Cardiac muscle cell (in vitro differentiated cells and primary cell): ENCODE data around the gene LPP. TPM values are rescaled to one million over a fixed set of nuclear protein-coding genes. Genes with fewer than 3 reads are reported as not detected.

Source experiments
- DNase-seq, 2 donors: peaks; one replicate each; pipeline versions ENCODE4 v3.0.0 to v3.0.0-alpha.2; 2010 to 2017; ENCODE audit warnings: low read depth in 1 of 2, low spot score in 1 of 2
- H3K27ac ChIP-seq: fragments of 200-600 bp; sonication (generic); 2 replicates; pipeline ENCODE4 v1.5.1; 2016
- H3K27me3 ChIP-seq: fragments of 200-600 bp; sonication (generic); 2 replicates; pipeline ENCODE4 v1.6.0; 2016; ENCODE audit warnings: control low read depth
- H3K36me3 ChIP-seq: fragments of 200-600 bp; sonication (generic); 2 replicates; pipeline ENCODE4 v1.5.1; 2016; ENCODE audit warnings: control low read depth
- H3K4me1 ChIP-seq: fragments of 200-600 bp; sonication (generic); 2 replicates; pipeline ENCODE4 v1.8.1; 2017; ENCODE audit warnings: low read depth, mild to moderate bottlenecking, mixed run types
- H3K4me3 ChIP-seq: fragments of 200-600 bp; sonication (generic); 2 replicates; pipeline ENCODE4 v1.5.1; 2016; ENCODE audit warnings: mild to moderate bottlenecking
- H3K9me3 ChIP-seq: fragments of 200-600 bp; sonication (generic); 2 replicates; pipeline ENCODE4 v1.5.1; 2017; ENCODE audit warnings: low read depth, mild to moderate bottlenecking, control low read depth
- polyA plus RNA-seq: library from polyadenylated mRNA; unstranded; fragments of >200 nt; fragmentation: Nextera tagmentation; extraction: Ambion mirVana; gene quantifications from 2 replicates; pipeline ENCODE4 v1.2.1, GENCODE V29; 2016
- total RNA-seq: library from RNA; depleted of rRNA; stranded (reverse); fragments of >200 nt; gene quantifications from 2 replicates; pipeline ENCODE4 v1.2.3, GENCODE V29; 2016
- TF ChIP-seq, protein P1 (sequence below): IDR thresholded peaks from 2 replicates; pipeline ENCODE4 v1.5.1; 2012; ENCODE audit warnings: low read depth, mild to moderate bottlenecking, low read length

The LPP gene
- total and polyA plus RNA-seq, 2 experiments from 2014 or later: 21.4 to 45.2 TPM

DNA sequence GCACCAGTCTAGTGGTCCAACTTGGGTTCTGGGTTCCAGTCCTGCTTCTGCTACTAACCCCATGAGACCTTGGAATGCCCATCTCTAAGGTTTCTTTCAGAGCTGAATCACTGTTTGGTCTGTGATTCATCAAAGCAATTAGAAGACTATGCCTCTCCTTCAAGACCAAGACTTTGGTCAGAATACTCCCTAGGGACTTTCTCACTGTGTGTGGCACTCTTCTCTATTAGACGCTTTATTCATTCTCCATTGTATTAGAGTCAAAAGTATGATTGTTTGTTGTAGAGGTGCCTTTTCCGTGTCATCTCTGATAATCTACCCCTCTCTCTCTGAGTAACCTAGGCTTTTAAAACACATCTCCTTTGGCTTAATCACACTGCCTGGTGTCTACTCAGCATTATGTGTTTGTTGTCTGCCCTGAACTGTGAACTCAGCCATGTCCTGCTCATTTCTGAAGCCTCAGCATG, 90.5 kb downstream of the LPP start:
- H3K4me1 ChIP-seq: peaks cover 10% of the 10 kb centered on the region
- H3K36me3 ChIP-seq: no peaks in the 10 kb centered on the region
- no peaks in the 10 kb centered on the region for H3K9me3 ChIP-seq
- H3K4me3 ChIP-seq: no peak overlapping the region
- no peak for DNase-seq
- no peaks in the 10 kb centered on the region for H3K27me3 ChIP-seq
- TF ChIP-seq, protein P1, sequence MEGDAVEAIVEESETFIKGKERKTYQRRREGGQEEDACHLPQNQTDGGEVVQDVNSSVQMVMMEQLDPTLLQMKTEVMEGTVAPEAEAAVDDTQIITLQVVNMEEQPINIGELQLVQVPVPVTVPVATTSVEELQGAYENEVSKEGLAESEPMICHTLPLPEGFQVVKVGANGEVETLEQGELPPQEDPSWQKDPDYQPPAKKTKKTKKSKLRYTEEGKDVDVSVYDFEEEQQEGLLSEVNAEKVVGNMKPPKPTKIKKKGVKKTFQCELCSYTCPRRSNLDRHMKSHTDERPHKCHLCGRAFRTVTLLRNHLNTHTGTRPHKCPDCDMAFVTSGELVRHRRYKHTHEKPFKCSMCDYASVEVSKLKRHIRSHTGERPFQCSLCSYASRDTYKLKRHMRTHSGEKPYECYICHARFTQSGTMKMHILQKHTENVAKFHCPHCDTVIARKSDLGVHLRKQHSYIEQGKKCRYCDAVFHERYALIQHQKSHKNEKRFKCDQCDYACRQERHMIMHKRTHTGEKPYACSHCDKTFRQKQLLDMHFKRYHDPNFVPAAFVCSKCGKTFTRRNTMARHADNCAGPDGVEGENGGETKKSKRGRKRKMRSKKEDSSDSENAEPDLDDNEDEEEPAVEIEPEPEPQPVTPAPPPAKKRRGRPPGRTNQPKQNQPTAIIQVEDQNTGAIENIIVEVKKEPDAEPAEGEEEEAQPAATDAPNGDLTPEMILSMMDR: no peak
- no peak overlapping the region for H3K27ac ChIP-seq

GRCh38 chr3:188246905-188247304, 92.9 kb downstream of the LPP start:
- Histone ChIP-seq H3K4me1 (peaks cover 3% of the 10 kb centered on the region), H3K27me3 (no peaks in the 10 kb centered on the region), H3K9me3 (no peaks in the 10 kb centered on the region), H3K27ac (no peak overlapping the region), H3K4me3 (no peak overlapping the region), H3K36me3 (no peaks in the 10 kb centered on the region)
- TF ChIP-seq, protein P1: no peak
- no peak for DNase-seq

DNA sequence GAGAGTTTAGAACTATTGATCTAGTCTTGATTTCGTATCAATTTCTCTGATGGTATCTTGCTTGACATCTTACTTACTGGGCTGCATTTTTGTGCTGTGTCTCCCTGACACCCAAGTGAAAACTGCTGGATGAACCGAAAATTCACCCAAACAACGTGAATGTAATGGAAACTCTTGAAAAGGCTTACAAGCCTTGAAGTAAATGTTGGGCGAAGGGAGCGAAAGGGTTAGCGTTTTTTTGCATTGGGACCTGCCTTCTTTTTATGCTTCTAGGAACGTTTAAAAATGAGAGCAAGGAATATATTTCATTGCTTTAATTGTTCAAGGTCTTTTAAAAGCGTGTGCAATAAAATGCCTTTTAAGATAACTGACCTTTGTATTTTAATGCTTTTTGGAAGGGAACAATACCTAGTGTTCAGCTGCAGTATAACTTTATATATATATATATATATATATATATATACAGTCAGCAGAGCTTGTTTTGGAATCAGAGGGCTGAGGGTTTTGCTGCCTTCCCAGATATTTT, 94.1 kb downstream of the LPP start:
- no peak overlapping the region for H3K4me3 ChIP-seq
- no peaks in the 10 kb centered on the region for H3K36me3 ChIP-seq
- no peaks in the 10 kb centered on the region for H3K27me3 ChIP-seq
- no peak for DNase-seq
- H3K27ac ChIP-seq: no peak overlapping the region
- no peaks in the 10 kb centered on the region for H3K9me3 ChIP-seq
- TF ChIP-seq, protein P1: no peak
- H3K4me1 ChIP-seq: no peaks in the 10 kb centered on the region

GRCh38 chr3:188253123-188253793, 99.3 kb downstream of the LPP start:
- Histone ChIP-seq H3K36me3 (no peaks in the 10 kb centered on the region), H3K9me3 (no peaks in the 10 kb centered on the region), H3K27ac (no peak overlapping the region), H3K4me3 (no peak overlapping the region), H3K4me1 (peaks cover 4% of the 10 kb centered on the region), H3K27me3 (no peaks in the 10 kb centered on the region)
- TF ChIP-seq, protein P1: no peak
- DNase-seq: no peak

DNA sequence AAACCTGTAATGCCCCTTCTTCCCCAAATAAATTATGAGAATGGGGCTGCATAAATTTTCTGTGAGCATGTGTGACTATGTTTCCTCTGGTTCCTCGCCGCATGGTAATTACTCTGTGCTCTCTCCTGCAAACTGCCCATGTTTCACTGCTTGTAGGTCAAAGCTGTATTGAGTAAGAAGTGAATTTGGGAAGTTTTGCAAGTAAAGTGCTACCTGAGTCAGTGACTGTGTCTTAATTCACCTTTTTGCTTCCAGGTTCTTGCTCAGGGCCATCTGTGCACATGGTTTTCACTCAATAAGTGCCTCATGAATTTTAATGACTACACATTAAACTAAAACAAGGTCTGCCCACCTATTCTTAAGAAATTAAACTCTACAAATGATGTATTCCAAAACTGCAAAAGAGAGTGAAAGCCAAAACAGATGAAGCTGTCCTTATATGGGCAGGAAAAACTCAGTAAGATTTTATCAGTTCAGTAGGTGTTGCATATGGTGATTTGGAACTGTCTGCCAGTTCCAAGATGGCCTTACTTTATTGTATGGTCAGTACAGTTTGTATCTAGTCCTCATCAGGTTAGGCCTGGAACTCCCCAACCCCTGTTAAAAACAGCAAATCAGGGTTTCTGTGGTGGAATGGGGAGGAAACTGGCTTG, 100.0 kb downstream of the LPP start:
- TF ChIP-seq, protein P1: no peak
- no peak overlapping the region for H3K27ac ChIP-seq
- H3K4me3 ChIP-seq: no peak overlapping the region
- no peaks in the 10 kb centered on the region for H3K9me3 ChIP-seq
- H3K4me1 ChIP-seq: peaks cover 4% of the 10 kb centered on the region
- H3K27me3 ChIP-seq: no peaks in the 10 kb centered on the region
- no peak for DNase-seq
- no peaks in the 10 kb centered on the region for H3K36me3 ChIP-seq
